ENCODE measurements around the gene PCGF3. TPM values are rescaled to one million over a fixed set of nuclear protein-coding genes. Genes with fewer than 3 reads are reported as not detected.
"Not testable (repeated sequence)": the region's sequence is repeated elsewhere in the genome, so short reads cannot be mapped to it uniquely, and the experiment has no call there.

PCGF3 gene
- total and polyA plus RNA-seq, 9 of the 15 experiments (the other 6 are each of a cell fraction or from before 2014, with no cell fraction given): 2.6 to 46.1 (median 20.3) TPM

GRCh38 chr4:774419-775092, 68.9 kb downstream of the PCGF3 start:
- H3K4me3 ChIP-seq; BruUV-seq (replicated peaks); ATAC-seq; in situ Hi-C loops (cut with MboI); H2AFZ ChIP-seq (ENCODE audit: low read depth, low read length); CTCF ChIA-PET (ENCODE audit: low intra/inter-chr PET ratio); H3K9ac ChIP-seq (ENCODE audit: insufficient read depth in 1 of 2, low read depth in 2 of 2, low read length in 2 of 2); DNase-seq (ENCODE audit: extremely low read depth in 1 of 4, low spot score in 3 of 4); H3K9me1 ChIP-seq (ENCODE audit: control insufficient read depth, insufficient read depth, low read length); intact Hi-C loops (cut with micrococcal nuclease); H4K20me1 ChIP-seq (replicated peaks; ENCODE audit: control insufficient read depth, insufficient read depth, low read length); H3K27me3 ChIP-seq (ENCODE audit: control insufficient read depth in 2 of 2, insufficient read depth in 2 of 2, low read length in 2 of 2); H3K9me3 ChIP-seq (replicated peaks; ENCODE audit: control insufficient read depth, insufficient read depth, low read depth, low read length); FAIRE-seq; H3K4me2 ChIP-seq (ENCODE audit: insufficient read depth, low read length); H3K27ac ChIP-seq (ENCODE audit: extremely low read depth, low read depth, low read length): not testable (repeated sequence)
- Histone ChIP-seq H3K36me3 (ENCODE audit: control insufficient read depth, insufficient read depth, low read length) (peaks cover 87% of the 10 kb centered on the region), H3K4me1 (replicated peaks in 1 of 2; ENCODE audit: control insufficient read depth in 2 of 2, insufficient read depth in 2 of 2, low read length in 2 of 2) (peaks cover 0 to 15% of the 10 kb centered on the region in 2 experiments; a peak in 4 of 5 replicates), H3K79me2 (ENCODE audit: control insufficient read depth, insufficient read depth, low read length) (peaks cover 89% of the 10 kb centered on the region)
- POLR2A ChIA-PET: interaction anchor here (0.5 to 3.0 kb wide), 6 partner anchors 8 to 970 kb away, joined by 3 to 17 read pairs (median 3); no protein-coding TSS in a partner anchor
- 95% methylated on average over 28 of the region's 30 CpGs for WGBS (ENCODE audit: insufficient coverage, low coverage, missing lambda C conversion rate)
- peak; percentile 7 for TF ChIP-seq SUPT5H (IDR thresholded peaks at IDR 0.05)

GRCh38 chr4:775485-775884, 69.9 kb downstream of the PCGF3 start:
- Histone ChIP-seq H3K36me3 (ENCODE audit: control insufficient read depth, insufficient read depth, low read length) (peaks cover 87% of the 10 kb centered on the region), H3K4me1 (replicated peaks in 1 of 2; ENCODE audit: control insufficient read depth in 2 of 2, insufficient read depth in 2 of 2, low read length in 2 of 2) (peaks cover 3 to 17% of the 10 kb centered on the region in 2 experiments; a peak in 4 of 5 replicates), H3K79me2 (ENCODE audit: control insufficient read depth, insufficient read depth, low read length) (peaks cover 89% of the 10 kb centered on the region)
- ATAC-seq; H2AFZ ChIP-seq (ENCODE audit: low read depth, low read length); H3K9me1 ChIP-seq (ENCODE audit: control insufficient read depth, insufficient read depth, low read length); H3K27me3 ChIP-seq (ENCODE audit: control insufficient read depth in 2 of 2, insufficient read depth in 2 of 2, low read length in 2 of 2); H3K9me3 ChIP-seq (replicated peaks; ENCODE audit: control insufficient read depth, insufficient read depth, low read depth, low read length); intact Hi-C loops (cut with micrococcal nuclease); DNase-seq (ENCODE audit: extremely low read depth in 1 of 4, low spot score in 3 of 4); H3K27ac ChIP-seq (ENCODE audit: extremely low read depth, low read depth, low read length); H4K20me1 ChIP-seq (replicated peaks; ENCODE audit: control insufficient read depth, insufficient read depth, low read length); CTCF ChIA-PET (ENCODE audit: low intra/inter-chr PET ratio); H3K9ac ChIP-seq (ENCODE audit: insufficient read depth in 1 of 2, low read depth in 2 of 2, low read length in 2 of 2); FAIRE-seq; BruUV-seq (replicated peaks); H3K4me2 ChIP-seq (ENCODE audit: insufficient read depth, low read length); H3K4me3 ChIP-seq; in situ Hi-C loops (cut with MboI): not testable (repeated sequence)
- POLR2A ChIA-PET: interaction anchor here (0.7 to 3.0 kb wide), 3 partner anchors 9 to 969 kb away, joined by 3 to 17 read pairs (median 3); no protein-coding TSS in a partner anchor
- whole genome bisulfite sequencing (ENCODE audit: insufficient coverage, low coverage, missing lambda C conversion rate): 100% methylated on average over 2 of the region's 2 CpGs
- TF ChIP-seq POLR2B (IDR thresholded peaks at IDR 0.05; ENCODE audit: low read depth, partially characterized antibody) (peak; percentile 24), POLR2A (conservative IDR thresholded peaks at IDR 0.05) (0 out of 2 replicates have a peak, but pooled peaks have one; percentile 40)

Data from K562 (cell line).